Tibial nerve (tissue), 4 donors: ENCODE results near the gene EML5.

Source experiments
- CTCF ChIP-seq, 5 experiments: fragments of 200-600 bp in 3 of 5; fragments of 450-650 bp in 2 of 5; sonication (generic) in 3 of 5; IDR thresholded peaks; one replicate each; pipeline ENCODE4 v1.5.1; 2016 to 2019; ENCODE audit warnings: antibody characterized with exemption in 5 of 5, mild to moderate bottlenecking in 3 of 5, moderate library complexity in 2 of 5
- EP300 ChIP-seq, 2 donors: sonication (generic); formaldehyde crosslinking; IDR thresholded peaks; one replicate each; pipeline ENCODE4 v1.6.1; 2017; ENCODE audit warnings: antibody characterized with exemption in 2 of 2, mild to moderate bottlenecking in 1 of 2
- POLR2A ChIP-seq, 2 donors: fragments of 450-650 bp; IDR thresholded peaks; one replicate each; pipeline ENCODE4 v1.6.1; 2017; ENCODE audit warnings: antibody characterized with exemption in 2 of 2, mild to moderate bottlenecking in 2 of 2, moderate library complexity in 2 of 2

- TF ChIP-seq CTCF (IDR thresholded peaks at IDR 0.05) (no peak), EP300 (IDR thresholded peaks at IDR 0.05) (no peak), POLR2A (IDR thresholded peaks at IDR 0.05) (no peak)
Observed at GRCh38 chr14:88842414-88842813, 49.7 kb upstream of the EML5 start.
